Measurements from ENCODE around the gene BANF2. TPM values are rescaled to one million over a fixed set of nuclear protein-coding genes. Genes with fewer than 3 reads are reported as not detected.

The BANF2 gene
- total RNA-seq, 1 experiment from 2014 or later: not detected

DNA sequence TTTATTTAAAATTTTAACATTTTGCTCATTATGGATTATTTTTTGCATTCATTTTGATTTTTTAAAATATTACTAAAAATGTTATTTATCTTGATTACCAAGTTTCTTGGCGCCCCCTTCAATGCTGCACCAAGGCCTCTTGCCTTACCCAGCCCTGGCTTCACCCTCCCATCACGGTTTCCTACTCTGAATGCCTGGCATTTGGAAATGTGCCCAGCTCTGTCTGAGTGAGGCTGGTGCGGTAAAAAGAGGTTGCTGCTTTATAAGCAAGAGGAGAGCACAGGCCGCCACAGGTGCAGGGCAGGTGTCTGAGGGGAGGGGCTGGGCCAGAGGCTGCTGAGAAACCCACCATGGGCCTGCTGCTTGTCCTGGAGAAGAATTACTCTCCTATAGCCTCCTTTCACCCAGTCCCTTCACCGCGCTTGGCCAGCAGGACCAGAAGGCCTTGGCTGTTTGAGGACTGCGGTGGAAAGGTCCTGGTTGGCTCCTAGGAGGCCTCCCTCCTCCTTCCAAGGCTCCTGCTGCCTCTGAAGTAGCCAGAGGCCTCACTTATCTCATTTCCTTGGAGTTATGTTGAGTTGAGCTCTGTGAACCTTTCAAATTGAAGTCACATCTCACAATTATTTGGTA, 62.6 kb downstream of the BANF2 start:
- Histone ChIP-seq H3K27ac (ENCODE audit: insufficient read length, low read depth, low read length) (no peak overlapping the region), H4K20me1 (ENCODE audit: control insufficient read depth, insufficient read depth, insufficient read length) (no peaks in the 10 kb centered on the region), H2AK5ac (ENCODE audit: insufficient read length, low read length) (no peak overlapping the region), H2BK20ac (ENCODE audit: low read depth, low read length, poor library complexity, severe bottlenecking) (no peak overlapping the region), H3T11ph (ENCODE audit: low read length) (no peak overlapping the region), H2BK12ac (ENCODE audit: insufficient read length, low read depth, low read length) (no peak overlapping the region), H3K27me3 (ENCODE audit: insufficient read depth, low read length) (no peaks in the 10 kb centered on the region), H2BK5ac (ENCODE audit: insufficient read length, low read length) (no peak overlapping the region), H3K79me2 (ENCODE audit: insufficient read depth, low read length) (no peaks in the 10 kb centered on the region), H3K9ac (ENCODE audit: extremely low read depth, insufficient read length, low read length) (no peak overlapping the region), H3K4me2 (ENCODE audit: insufficient read depth, insufficient read length, low read length) (no peak overlapping the region), H3K23me2 (ENCODE audit: insufficient read length, low read depth, low read length, poor library complexity, severe bottlenecking) (no peaks in the 10 kb centered on the region), H2BK15ac (ENCODE audit: low read depth, low read length) (no peak overlapping the region), H4K91ac (ENCODE audit: insufficient read length, low read depth, low read length) (no peak overlapping the region), H3K23ac (ENCODE audit: insufficient read length, low read depth, low read length) (no peak overlapping the region), H3K18ac (ENCODE audit: insufficient read length, low read depth, low read length) (peak overlapping the region; percentile 11), H2AFZ (ENCODE audit: low read length) (no peak overlapping the region), H3K4me1 (ENCODE audit: insufficient read depth, low read length) (peaks cover 4% of the 10 kb centered on the region; the same call in 1 of the 2 replicates), H3K56ac (ENCODE audit: insufficient read length, low read depth, low read length) (no peak overlapping the region), H3K79me1 (ENCODE audit: insufficient read depth, low read depth, low read length, poor library complexity, severe bottlenecking) (no peaks in the 10 kb centered on the region), H3K4ac (ENCODE audit: low read depth, low read length) (no peak overlapping the region), H3K14ac (ENCODE audit: insufficient read depth, low read length) (peak overlapping the region; percentile 52), H4K8ac (replicated peaks; ENCODE audit: insufficient read length, low read depth, low read length) (no peak overlapping the region), H4K5ac (ENCODE audit: insufficient read length, low read depth, low read length) (no peak overlapping the region), H2BK120ac (ENCODE audit: low read depth, low read length, poor library complexity, severe bottlenecking) (no peak overlapping the region), H3K9me3 (ENCODE audit: control insufficient read depth, low read depth, low read length) (no peaks in the 10 kb centered on the region)
- Mint-ChIP-seq H3K27ac (peak overlapping the region in 1 of 3 experiments; percentile 73; a peak in 2 of 7 replicates), H3K4me1 (peaks cover 20 to 25% of the 10 kb centered on the region in 2 experiments), H3K27me3 (ENCODE audit: low read depth) (peaks cover 1% of the 10 kb centered on the region; the same call in 1 of the 2 replicates), H3K4me3 (no peak overlapping the region), H3K9me3 (peaks cover 6 to 15% of the 10 kb centered on the region in 2 experiments), H3K36me3 (ENCODE audit: insufficient read depth in 1 of 3, low read depth in 3 of 3) (peaks cover 0 to 10% (median 7%) of the 10 kb centered on the region in 3 experiments; a peak in 4 of 7 replicates)
- TF ChIP-seq, protein P1, sequence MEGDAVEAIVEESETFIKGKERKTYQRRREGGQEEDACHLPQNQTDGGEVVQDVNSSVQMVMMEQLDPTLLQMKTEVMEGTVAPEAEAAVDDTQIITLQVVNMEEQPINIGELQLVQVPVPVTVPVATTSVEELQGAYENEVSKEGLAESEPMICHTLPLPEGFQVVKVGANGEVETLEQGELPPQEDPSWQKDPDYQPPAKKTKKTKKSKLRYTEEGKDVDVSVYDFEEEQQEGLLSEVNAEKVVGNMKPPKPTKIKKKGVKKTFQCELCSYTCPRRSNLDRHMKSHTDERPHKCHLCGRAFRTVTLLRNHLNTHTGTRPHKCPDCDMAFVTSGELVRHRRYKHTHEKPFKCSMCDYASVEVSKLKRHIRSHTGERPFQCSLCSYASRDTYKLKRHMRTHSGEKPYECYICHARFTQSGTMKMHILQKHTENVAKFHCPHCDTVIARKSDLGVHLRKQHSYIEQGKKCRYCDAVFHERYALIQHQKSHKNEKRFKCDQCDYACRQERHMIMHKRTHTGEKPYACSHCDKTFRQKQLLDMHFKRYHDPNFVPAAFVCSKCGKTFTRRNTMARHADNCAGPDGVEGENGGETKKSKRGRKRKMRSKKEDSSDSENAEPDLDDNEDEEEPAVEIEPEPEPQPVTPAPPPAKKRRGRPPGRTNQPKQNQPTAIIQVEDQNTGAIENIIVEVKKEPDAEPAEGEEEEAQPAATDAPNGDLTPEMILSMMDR (conservative IDR thresholded peaks at IDR 0.05): no peak
- no CpG with 5 or more reads among the region's 7 CpGs for WGBS (ENCODE audit: extremely low coverage, insufficient read length, low lambda C conversion rate)
- DNase-seq: no peak
